Measurements from ENCODE around the gene DENND4B.

GRCh38 chr1:153945131-153945794, 1.3 kb downstream of the DENND4B start:
- TF ChIP-seq, protein P1, sequence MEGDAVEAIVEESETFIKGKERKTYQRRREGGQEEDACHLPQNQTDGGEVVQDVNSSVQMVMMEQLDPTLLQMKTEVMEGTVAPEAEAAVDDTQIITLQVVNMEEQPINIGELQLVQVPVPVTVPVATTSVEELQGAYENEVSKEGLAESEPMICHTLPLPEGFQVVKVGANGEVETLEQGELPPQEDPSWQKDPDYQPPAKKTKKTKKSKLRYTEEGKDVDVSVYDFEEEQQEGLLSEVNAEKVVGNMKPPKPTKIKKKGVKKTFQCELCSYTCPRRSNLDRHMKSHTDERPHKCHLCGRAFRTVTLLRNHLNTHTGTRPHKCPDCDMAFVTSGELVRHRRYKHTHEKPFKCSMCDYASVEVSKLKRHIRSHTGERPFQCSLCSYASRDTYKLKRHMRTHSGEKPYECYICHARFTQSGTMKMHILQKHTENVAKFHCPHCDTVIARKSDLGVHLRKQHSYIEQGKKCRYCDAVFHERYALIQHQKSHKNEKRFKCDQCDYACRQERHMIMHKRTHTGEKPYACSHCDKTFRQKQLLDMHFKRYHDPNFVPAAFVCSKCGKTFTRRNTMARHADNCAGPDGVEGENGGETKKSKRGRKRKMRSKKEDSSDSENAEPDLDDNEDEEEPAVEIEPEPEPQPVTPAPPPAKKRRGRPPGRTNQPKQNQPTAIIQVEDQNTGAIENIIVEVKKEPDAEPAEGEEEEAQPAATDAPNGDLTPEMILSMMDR (conservative IDR thresholded peaks at IDR 0.05; ENCODE audit: low read depth, low read length), result no peak
- no peak for TF ChIP-seq EZH2 (IDR thresholded peaks at IDR 0.05; ENCODE audit: borderline replicate concordance, low read depth, low read length, poor library complexity, severe bottlenecking)

Measured in A673 (cell line).